OCI-LY7 (cell line): ENCODE data around the gene AKAP7. TPM values are rescaled to one million over a fixed set of nuclear protein-coding genes. Genes with fewer than 3 reads are reported as not detected.

Experiments used
- BruUV-seq: library from RNA; stranded (reverse); fragments of 400-500 nt; replicated peaks from 2 replicates; lab custom pipeline; 2021; lab: Mats Ljungman, UMichigan
- CTCF ChIA-PET: fragments of 300-600 bp; sonication (Branson Sonifier 250); formaldehyde crosslinking; loops from one replicate; lab custom pipeline; 2022; ENCODE audit warnings: antibody characterized with exemption; ENCODE audit not compliant: unreplicated experiment; lab: Charles Lee
- POLR2A ChIA-PET: fragments of 300-600 bp; sonication (Branson Sonifier 250); formaldehyde crosslinking; loops from one replicate; lab custom pipeline; 2022; ENCODE audit warnings: antibody characterized with exemption; lab: Charles Lee
- DNase-seq: peaks from one replicate; pipeline ENCODE4 v3.0.0-alpha.2; 2015; ENCODE audit warnings: low spot score
- H2AFZ ChIP-seq: fragments of 200-600 bp; sonication (generic), shearing (Covaris generic); 2 replicates; pipeline ENCODE4 v1.6.1; 2014; ENCODE audit warnings: mild to moderate bottlenecking, antibody characterized with exemption, low read length, moderate library complexity
- H3K27ac ChIP-seq: fragments of 200-600 bp; sonication (generic); 2 replicates; pipeline ENCODE4 v1.5.1; 2014; ENCODE audit warnings: mixed run types, low read depth, mild to moderate bottlenecking, moderate library complexity, low read length, inconsistent platforms; ENCODE audit not compliant: poor library complexity, severe bottlenecking
- H3K36me3 ChIP-seq: fragments of 200-600 bp; sonication (generic); 2 replicates; pipeline ENCODE4 v1.6.1; 2014; ENCODE audit warnings: mild to moderate bottlenecking, antibody characterized with exemption, low read length, moderate library complexity, mixed read lengths; ENCODE audit not compliant: insufficient read depth
- H3K4me1 ChIP-seq: fragments of 200-600 bp; sonication (generic); 2 replicates; pipeline ENCODE4 v1.5.1; 2014; ENCODE audit warnings: mild to moderate bottlenecking, low read length; ENCODE audit not compliant: insufficient read depth, poor library complexity, severe bottlenecking
- H3K4me2 ChIP-seq: fragments of 200-600 bp; sonication (generic); 2 replicates; pipeline ENCODE4 v1.6.1; 2014; ENCODE audit warnings: mild to moderate bottlenecking, low read length
- H3K4me3 ChIP-seq: fragments of 200-600 bp; sonication (generic); 2 replicates; pipeline ENCODE4 v1.5.1; 2014; ENCODE audit warnings: mild to moderate bottlenecking, low read depth, low read length; ENCODE audit not compliant: poor library complexity, severe bottlenecking
- H3K79me2 ChIP-seq: fragments of 200-600 bp; sonication (generic); 2 replicates; pipeline ENCODE4 v1.6.1; 2016; ENCODE audit warnings: low read depth, mild to moderate bottlenecking, low read length, moderate library complexity, mixed read lengths; ENCODE audit not compliant: insufficient read depth
- H3K9me2 ChIP-seq: fragments of 200-600 bp; sonication (generic); 2 replicates; pipeline ENCODE4 v1.6.1; 2016; ENCODE audit warnings: mild to moderate bottlenecking, low read length, mixed read lengths; ENCODE audit not compliant: insufficient read depth
- H3K9me3 ChIP-seq: fragments of 200-600 bp; sonication (generic); 2 replicates; pipeline ENCODE4 v1.6.1; 2014; ENCODE audit warnings: mild to moderate bottlenecking, mixed run types, low read length, mixed read lengths
- H4K20me1 ChIP-seq: fragments of 200-600 bp; sonication (generic); 2 replicates; pipeline ENCODE4 v1.6.1; 2014; ENCODE audit warnings: mild to moderate bottlenecking, antibody characterized with exemption, low read length, moderate library complexity, mixed read lengths; ENCODE audit not compliant: insufficient read depth
- CTCF ChIP-seq: fragments of 200-600 bp; sonication (generic); conservative IDR thresholded peaks from 2 replicates; pipeline ENCODE4 v1.5.1; 2014; ENCODE audit warnings: mild to moderate bottlenecking, antibody characterized with exemption, low read length, moderate library complexity, mixed read lengths
- EZH2phosphoT487 ChIP-seq: fragments of 200-600 bp; sonication (generic); IDR thresholded peaks from 2 replicates; pipeline ENCODE4 v1.6.1; 2018; ENCODE audit warnings: low read depth, borderline replicate concordance, mild to moderate bottlenecking, mixed run types, antibody characterized with exemption, low read length, moderate library complexity, mixed read lengths
- intact Hi-C: fragments of 100-400 bp; cut with micrococcal nuclease; formaldehyde crosslinking; loops from one replicate; pipeline ENCODE4 v1.10.0; 2022; ENCODE audit not compliant: unreplicated experiment
- total RNA-seq, 2 experiments: library from RNA; depleted of rRNA in 1 of 2; stranded (reverse); fragments of >200 nt in 1 of 2; shearing (Covaris generic) in 1 of 2; gene quantifications; 2 replicates each; pipeline ENCODE4 v1.2.3, GENCODE V29; 2014 to 2022

The AKAP7 gene
- total RNA-seq, 2 experiments from 2014 or later = 5.6 to 6.9 TPM

DNA sequence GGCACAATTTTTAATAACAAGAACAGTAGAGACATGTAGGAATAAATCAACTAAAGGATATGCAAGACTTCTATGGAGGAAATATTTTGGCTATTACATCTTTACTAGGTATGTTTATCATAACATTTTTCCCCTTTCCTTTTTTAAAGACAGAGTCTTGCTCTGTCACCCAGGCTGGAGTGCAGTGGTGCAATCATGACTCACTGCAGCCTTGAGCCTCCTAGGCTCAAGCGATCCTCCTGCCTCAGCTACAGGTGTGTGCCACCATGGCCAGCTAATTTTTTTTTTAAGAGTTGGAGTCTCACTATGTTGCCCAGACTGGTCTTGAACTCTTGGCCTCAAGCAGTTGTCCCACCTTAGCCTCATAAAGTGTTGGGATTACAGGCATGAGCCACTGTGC, 37.0 kb downstream of the AKAP7 start:
- no peak overlapping the region for H3K27ac ChIP-seq
- ChIA-PET CTCF (interaction anchor here (0.6 kb wide), 1 partner anchor 16 kb away, joined by 3 read pairs; no protein-coding TSS in a partner anchor), POLR2A (interaction anchor here (0.6 to 1.8 kb wide), 4 partner anchors 9 to 814 kb away, joined by 3 to 5 read pairs (median 4); no protein-coding TSS in a partner anchor)
- H2AFZ ChIP-seq = no peak overlapping the region
- no peaks in the 10 kb centered on the region for H3K9me2 ChIP-seq
- intact Hi-C loops = no loop called here
- no peaks in the 10 kb centered on the region for H3K4me1 ChIP-seq
- TF ChIP-seq CTCF (no peak), EZH2phosphoT487 (no peak)
- no peaks in the 10 kb centered on the region for H3K9me3 ChIP-seq
- H3K79me2 ChIP-seq = no peaks in the 10 kb centered on the region
- no peaks in the 10 kb centered on the region for H3K36me3 ChIP-seq
- no TSS peak for BruUV-seq
- no peak overlapping the region for H3K4me2 ChIP-seq
- no peak for DNase-seq
- no peaks in the 10 kb centered on the region for H4K20me1 ChIP-seq
- no peak overlapping the region for H3K4me3 ChIP-seq

DNA sequence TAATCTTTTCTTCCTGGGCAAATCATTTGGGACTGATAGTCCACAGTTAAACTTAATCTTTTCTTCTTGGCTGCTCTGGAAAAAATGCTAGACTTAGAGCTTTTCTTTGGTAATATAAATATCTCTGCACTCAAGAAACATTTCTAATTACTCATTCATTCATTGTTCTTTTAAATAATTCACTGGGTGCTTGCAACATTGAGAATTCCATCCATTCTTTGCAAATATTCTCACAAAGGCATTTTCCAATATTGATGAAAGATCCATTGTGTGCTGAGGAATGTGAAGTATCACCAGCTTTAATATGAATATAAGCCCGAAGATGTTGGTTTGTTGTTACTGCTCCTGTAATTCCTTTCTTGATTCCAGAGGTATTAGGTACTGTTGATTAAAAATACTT, 38.4 kb downstream of the AKAP7 start:
- Histone ChIP-seq H3K4me1 (no peaks in the 10 kb centered on the region), H3K4me2 (no peak overlapping the region), H3K27ac (no peak overlapping the region), H4K20me1 (no peaks in the 10 kb centered on the region), H3K4me3 (no peak overlapping the region), H2AFZ (no peak overlapping the region), H3K9me2 (no peaks in the 10 kb centered on the region), H3K36me3 (no peaks in the 10 kb centered on the region), H3K79me2 (no peaks in the 10 kb centered on the region), H3K9me3 (no peaks in the 10 kb centered on the region)
- no peak for DNase-seq
- TF ChIP-seq EZH2phosphoT487 = no peak
- intact Hi-C loops = no loop called here
- BruUV-seq = no TSS peak
- ChIA-PET POLR2A (interaction anchor here (0.7 to 1.3 kb wide), 3 partner anchors 35 to 242 kb away, joined by 3 to 4 read pairs (median 3); no protein-coding TSS in a partner anchor), CTCF (no interaction called here)

GRCh38 chr6:131175564-131175963, 40.3 kb downstream of the AKAP7 start:
- CTCF ChIA-PET = no interaction called here
- intact Hi-C loops = no loop called here
- no peak for TF ChIP-seq EZH2phosphoT487
- no peak for TF ChIP-seq CTCF

More at GRCh38 chr6:131175564-131175963, 40.3 kb downstream of the AKAP7 start:
- H3K9me3 ChIP-seq = no peaks in the 10 kb centered on the region
- H3K79me2 ChIP-seq = no peaks in the 10 kb centered on the region
- BruUV-seq = no TSS peak
- H3K9me2 ChIP-seq = no peaks in the 10 kb centered on the region
- no peak overlapping the region for H3K4me3 ChIP-seq
- H3K4me1 ChIP-seq = no peaks in the 10 kb centered on the region
- no peaks in the 10 kb centered on the region for H4K20me1 ChIP-seq
- H3K4me2 ChIP-seq = no peak overlapping the region
- H2AFZ ChIP-seq = no peak overlapping the region
- no peak for DNase-seq
- H3K36me3 ChIP-seq = no peaks in the 10 kb centered on the region
- POLR2A ChIA-PET = interaction anchor here (0.7 to 1.0 kb wide), 2 partner anchors 91 to 628 kb away, joined by 3 read pairs; no protein-coding TSS in a partner anchor
- H3K27ac ChIP-seq = no peak overlapping the region
